Hepatic stellate cell (primary cell): ENCODE measurements around the gene ANKRD34C.
"Not testable (repeated sequence)": the region's sequence is repeated elsewhere in the genome, so short reads cannot be mapped to it uniquely, and the experiment has no call there.

Source experiments
- DNase-seq: peaks from one replicate; pipeline ENCODE4 v3.0.0; 2011; ENCODE audit warnings: low spot score

Gene ANKRD34C

GRCh38 chr15:79311901-79312553 lies 29.5 kb downstream of the ANKRD34C start:
- no peak for DNase-seq

- DNase-seq, result no peak
These were observed 31.7 kb downstream of the ANKRD34C start for GRCh38 chr15:79314186-79314585.

DNA sequence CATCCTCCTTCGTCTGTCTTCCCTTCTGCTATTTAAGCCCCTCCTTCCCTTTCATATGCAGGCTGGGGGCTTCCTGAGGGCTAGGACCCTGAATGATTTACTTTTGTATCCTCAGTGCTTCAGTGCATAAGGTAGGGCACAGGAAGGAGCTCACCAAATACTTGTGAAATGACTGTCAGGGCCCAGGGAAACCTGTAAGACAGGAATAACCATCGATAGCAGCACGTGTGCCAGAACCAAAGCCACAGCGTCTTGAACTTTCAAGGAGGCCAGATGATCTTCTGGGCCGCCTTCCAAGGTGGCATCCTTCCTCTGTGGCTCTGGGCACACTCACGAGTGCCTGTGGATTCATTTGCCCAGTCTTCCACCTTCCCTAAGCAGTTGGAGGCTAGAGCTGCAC lies 32.3 kb downstream of the ANKRD34C start:
- DNase-seq, result no peak

DNA sequence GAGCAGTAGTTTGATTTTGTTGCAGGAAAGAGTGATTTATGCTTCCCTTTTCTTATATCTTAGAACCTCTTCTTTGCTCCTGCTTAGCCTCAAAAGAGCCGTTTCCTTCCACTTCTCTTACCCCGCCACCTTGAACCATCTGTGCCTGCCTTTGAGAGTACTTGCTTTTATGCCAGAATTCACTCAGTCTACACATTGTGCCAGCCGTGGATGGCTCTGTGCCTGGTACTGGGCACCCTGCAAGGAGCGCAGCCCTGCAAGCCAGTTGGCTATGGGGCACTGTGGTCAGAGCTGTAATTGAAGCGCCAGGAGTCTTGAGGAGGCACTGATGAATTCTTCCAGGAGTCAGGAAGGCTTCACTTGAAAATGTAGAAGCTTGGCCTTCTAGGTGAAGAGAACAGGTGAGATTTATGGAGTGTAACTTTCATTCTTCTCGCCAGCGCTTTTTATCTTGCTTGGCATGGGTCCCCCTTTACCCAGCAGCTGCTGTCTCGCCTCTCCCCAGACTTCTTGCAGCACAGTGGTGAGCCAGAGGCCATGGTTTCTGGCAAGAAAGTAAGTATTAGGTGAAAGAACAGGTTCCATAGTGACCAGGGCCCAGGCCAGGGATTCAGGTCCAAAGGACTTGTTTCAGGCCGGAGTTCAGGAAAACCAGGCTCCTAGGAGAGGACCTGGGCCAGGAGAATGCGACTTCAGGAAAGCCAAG lies 33.3 kb downstream of the ANKRD34C start:
- DNase-seq, result no peak

- DNase-seq, result no peak
These were observed 34.3 kb downstream of the ANKRD34C start for GRCh38 chr15:79316864-79317263.

- DNase-seq, result not testable (repeated sequence)
These were observed 37.5 kb downstream of the ANKRD34C start for GRCh38 chr15:79319973-79320372.

DNA sequence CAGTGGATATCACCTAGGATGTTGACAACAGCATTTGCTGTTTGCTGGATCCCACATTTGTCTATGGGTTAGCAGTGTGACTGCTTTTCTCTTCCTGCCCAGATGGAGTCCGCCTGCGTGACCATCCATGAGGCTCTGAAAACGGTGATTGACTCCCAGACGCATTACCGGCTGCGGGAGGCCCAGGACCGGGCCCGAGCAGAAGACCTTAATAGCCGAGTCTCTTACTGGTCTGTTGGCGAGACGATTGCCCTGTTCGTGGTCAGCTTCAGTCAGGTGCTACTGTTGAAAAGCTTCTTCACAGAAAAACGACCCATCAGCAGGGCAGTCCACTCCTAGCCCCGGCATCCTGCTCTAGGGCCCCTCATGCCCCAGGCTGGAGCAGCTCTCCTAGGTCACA lies 39.4 kb downstream of the ANKRD34C start:
- DNase-seq, result no peak

DNA sequence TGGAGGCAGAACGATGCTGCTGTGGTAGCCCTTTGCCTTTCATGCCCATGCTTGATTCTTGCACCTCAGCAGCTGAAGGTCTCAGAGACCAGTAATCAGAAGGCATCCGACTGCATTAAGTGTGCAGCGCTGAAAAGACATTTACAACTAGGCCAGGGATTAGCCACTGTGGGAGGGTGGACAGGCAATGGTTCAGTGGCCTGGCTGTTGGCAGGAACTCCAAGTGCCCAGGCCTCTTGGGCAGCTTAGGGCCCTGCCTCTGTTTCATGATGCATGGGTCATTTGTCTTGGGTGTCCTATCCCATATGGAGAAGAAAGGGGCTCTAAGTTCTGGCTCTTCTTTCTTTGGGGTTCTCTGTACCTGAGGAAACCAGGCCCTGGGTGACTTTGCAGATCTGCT lies 39.8 kb downstream of the ANKRD34C start:
- DNase-seq, result no peak

- no peak for DNase-seq
These were observed 40.4 kb downstream of the ANKRD34C start for GRCh38 chr15:79322945-79323344.

GRCh38 chr15:79329171-79329611 lies 46.7 kb downstream of the ANKRD34C start:
- DNase-seq, result peak; percentile 58
